Transverse colon (tissue), 4 donors: Measurements from ENCODE around the gene SSBP2. TPM values are rescaled to one million over a fixed set of nuclear protein-coding genes. Genes with fewer than 3 reads are reported as not detected.
A peak's percentile ranks its signal among the peaks of the same experiment; 100 is the strongest.

Experiments
- DNase-seq: peaks from one replicate; pipeline ENCODE4 v3.0.0-alpha.2; 2019
- H3K27ac ChIP-seq, 4 donors: fragments of 200-600 bp; sonication (generic); 2 replicates each; pipeline ENCODE4 v1.5.1; 2016 to 2018; ENCODE audit warnings: inconsistent platforms in 4 of 4
- H3K27me3 ChIP-seq: fragments of 200-600 bp; sonication (generic); 2 replicates; pipeline ENCODE4 v1.5.1; 2017; ENCODE audit warnings: inconsistent platforms
- H3K36me3 ChIP-seq, 4 donors: fragments of 200-600 bp; sonication (generic); 2 replicates each; pipeline ENCODE4 v1.5.1; 2017 to 2019; ENCODE audit warnings: inconsistent platforms in 4 of 4
- H3K4me1 ChIP-seq, 4 donors: fragments of 200-600 bp; sonication (generic); 2 replicates each; pipeline ENCODE4 v1.5.1; 2017 to 2020; ENCODE audit warnings: inconsistent platforms in 4 of 4
- H3K4me3 ChIP-seq, 4 donors: fragments of 200-600 bp; sonication (generic); 1 replicate in 1 of 4; 2 replicates in 3 of 4; pipeline versions ENCODE4 v1.5.1 to v1.6.1; 2017 to 2019; ENCODE audit warnings: inconsistent platforms in 4 of 4
- H3K9me3 ChIP-seq, 2 donors: fragments of 200-600 bp; sonication (generic); 2 replicates each; pipeline ENCODE4 v1.5.1; 2017 to 2019; ENCODE audit warnings: inconsistent platforms in 2 of 2
- CTCF ChIP-seq, 5 experiments: fragments of 200-600 bp in 3 of 5; fragments of 450-650 bp in 2 of 5; sonication (generic) in 3 of 5; IDR thresholded peaks; 1 replicate in 2 of 5; 2 replicates in 3 of 5; pipeline ENCODE4 v1.5.1; 2016 to 2017; ENCODE audit warnings: antibody characterized with exemption in 5 of 5, inconsistent platforms in 3 of 5, mild to moderate bottlenecking in 2 of 5, moderate library complexity in 1 of 5
- EP300 ChIP-seq: sonication (generic); formaldehyde crosslinking; IDR thresholded peaks from one replicate; pipeline ENCODE4 v1.6.1; 2017; ENCODE audit warnings: antibody characterized with exemption, low read depth
- POLR2A ChIP-seq: fragments of 450-650 bp; IDR thresholded peaks from one replicate; pipeline ENCODE4 v1.6.1; 2016; ENCODE audit warnings: antibody characterized with exemption, mild to moderate bottlenecking, moderate library complexity
- POLR2AphosphoS5 ChIP-seq, 3 donors: sonication (generic); formaldehyde crosslinking; IDR thresholded peaks; one replicate each; pipeline ENCODE4 v1.6.1; 2016; ENCODE audit warnings: antibody characterized with exemption in 3 of 3
- WGBS, 2 donors: methylation state at CpG; one replicate each; pipeline ENCODE4 v1.1.5; 2018; ENCODE audit warnings: low coverage in 1 of 2; 5-methylcytosine and 5-hydroxymethylcytosine counted together
- in situ Hi-C, 4 donors: fragments of 200-750 bp; cut with MboI; loops; one replicate each; pipeline versions ENCODE4 v1.15.0 to v1.15.1; 2017; ENCODE audit warnings: low sequenced_read_pairs in 3 of 4, low pct_ligation_motif_present in 1 of 4, low pct_unique_long_range_greater_than_20kb in 1 of 4
- intact Hi-C: fragments of 100-400 bp; cut with DNase I; formaldehyde crosslinking; loops from one replicate; pipeline ENCODE4 v1.15.1; 2023; ENCODE audit warnings: low total_unique reads
- total RNA-seq, 4 donors: library from RNA; depleted of rRNA; stranded (reverse); fragments of >200 nt; gene quantifications; one replicate each; pipeline ENCODE4 v1.1.0, GENCODE V29; 2016

The SSBP2 gene
- total RNA-seq, 4 donors from 2014 or later: 22.8 to 50.4 (median 34.4) TPM

GRCh38 chr5:81393430-81393782 is 357.5 kb downstream of the SSBP2 start:
- 40 to 50% methylated on average over 1 to 10 of the region's 10 CpGs for WGBS, 2 donors

DNA sequence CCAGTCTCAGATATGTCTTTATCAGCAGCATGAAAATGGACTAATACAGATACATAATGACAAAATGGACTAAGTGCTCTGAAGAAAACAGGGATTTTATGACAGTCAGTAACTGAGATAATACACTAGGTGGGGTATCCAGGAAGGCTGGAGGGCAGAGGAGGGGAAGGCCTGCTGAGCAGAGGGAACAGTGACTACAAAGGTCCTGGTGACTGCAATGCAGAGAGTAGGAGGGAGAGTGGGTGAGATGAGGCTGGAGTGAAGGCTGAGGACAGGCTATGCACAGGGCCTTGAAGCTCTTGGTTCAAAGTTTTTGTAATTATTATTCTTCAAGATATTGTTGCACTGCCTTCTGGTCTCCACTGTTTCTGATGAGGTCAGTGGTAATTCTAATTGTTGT is 361.9 kb downstream of the SSBP2 start:
- peaks cover 41% of the 10 kb centered on the region for H3K27me3 ChIP-seq
- DNase-seq: no peak
- H3K4me1 ChIP-seq: peaks cover 0 to 9% (median 8%) of the 10 kb centered on the region in 4 donors
- intact Hi-C loops (no loop called here), in situ Hi-C loops (no loop called here)
- TF ChIP-seq EP300 (no peak), POLR2AphosphoS5 (IDR thresholded peaks at IDR 0.05) (no peak), CTCF (IDR thresholded peaks at IDR 0.05) (no peak), POLR2A (no peak)
- no peak overlapping the region for H3K27ac ChIP-seq
- no peak overlapping the region for H3K4me3 ChIP-seq
- H3K36me3 ChIP-seq: no peaks in the 10 kb centered on the region
- no peaks in the 10 kb centered on the region for H3K9me3 ChIP-seq

More at GRCh38 chr5:81393430-81393782, 357.5 kb downstream of the SSBP2 start:
- in situ Hi-C loops: no loop called here
- Histone ChIP-seq H3K27ac (no peak overlapping the region), H3K36me3 (no peaks in the 10 kb centered on the region), H3K27me3 (peaks cover 67% of the 10 kb centered on the region), H3K4me1 (peaks cover 0 to 14% (median 13%) of the 10 kb centered on the region in 4 donors), H3K9me3 (no peaks in the 10 kb centered on the region), H3K4me3 (peak overlapping the region in 3 of 4 donors; percentile 27 to 44 (median 41))
- TF ChIP-seq CTCF (IDR thresholded peaks at IDR 0.05) (no peak), POLR2A (no peak), POLR2AphosphoS5 (IDR thresholded peaks at IDR 0.05) (no peak), EP300 (no peak)
- intact Hi-C loops: no loop called here
- DNase-seq: no peak

GRCh38 chr5:81388169-81388568 is 362.7 kb downstream of the SSBP2 start:
- 81 to 84% methylated on average over 4 of the region's 4 CpGs for WGBS, 2 donors
- no peak overlapping the region for H3K27ac ChIP-seq
- peaks cover 33% of the 10 kb centered on the region for H3K27me3 ChIP-seq
- H3K9me3 ChIP-seq: no peaks in the 10 kb centered on the region
- intact Hi-C loops (no loop called here), in situ Hi-C loops (no loop called here)
- DNase-seq: no peak
- H3K36me3 ChIP-seq: no peaks in the 10 kb centered on the region
- no peak overlapping the region for H3K4me3 ChIP-seq
- H3K4me1 ChIP-seq: peaks cover 0 to under 1% (median under 1%) of the 10 kb centered on the region in 4 donors
- TF ChIP-seq POLR2A (no peak), POLR2AphosphoS5 (IDR thresholded peaks at IDR 0.05) (no peak), CTCF (IDR thresholded peaks at IDR 0.05) (no peak), EP300 (no peak)

DNA sequence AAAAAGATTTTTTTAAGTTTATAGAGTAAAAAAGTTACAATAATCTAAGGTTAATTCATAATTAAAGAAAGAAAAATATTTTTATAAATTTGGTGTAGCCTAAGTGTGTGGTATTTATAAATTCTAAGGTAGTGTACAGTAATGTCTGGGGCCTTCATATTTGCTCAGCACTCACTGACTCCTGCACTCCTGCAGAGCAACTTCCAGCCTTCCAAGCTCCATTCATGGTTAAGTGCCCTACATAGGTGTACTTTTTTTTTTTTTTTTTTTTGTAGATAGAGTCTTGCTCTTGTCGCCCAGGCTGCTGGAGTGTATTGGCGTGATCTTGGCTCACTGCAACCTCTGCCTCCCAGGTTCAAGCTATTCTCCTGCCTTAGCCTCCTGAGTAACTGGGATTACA is 367.0 kb downstream of the SSBP2 start:
- H3K27ac ChIP-seq: no peak overlapping the region
- no peak for DNase-seq
- H3K9me3 ChIP-seq: no peaks in the 10 kb centered on the region
- in situ Hi-C loops (no loop called here), intact Hi-C loops (no loop called here)
- no peak for TF ChIP-seq CTCF (IDR thresholded peaks at IDR 0.05)
- H3K27me3 ChIP-seq: no peaks in the 10 kb centered on the region
- no peaks in the 10 kb centered on the region for H3K4me1 ChIP-seq
- no peaks in the 10 kb centered on the region for H3K36me3 ChIP-seq
- H3K4me3 ChIP-seq: no peak overlapping the region
- 90 to 93% methylated on average over 2 of the region's 2 CpGs for WGBS, 2 donors
